Osteoblast (primary cell): ENCODE data around the gene C2orf76. TPM values are rescaled to one million over a fixed set of nuclear protein-coding genes. Genes with fewer than 3 reads are reported as not detected.
A peak's percentile ranks its signal among the peaks of the same experiment; 100 is the strongest.

Source experiments
- DNase-seq: peaks from one replicate; pipeline ENCODE4 v3.0.0; 2011; ENCODE audit warnings: low spot score, mixed read lengths; ENCODE audit not compliant: insufficient read length; ENCODE audit errors: missing footprints
- H2AFZ ChIP-seq: 2 replicates; pipeline ENCODE4 v1.6.0; 2011; ENCODE audit warnings: mild to moderate bottlenecking, low read length
- H3K27ac ChIP-seq: 2 replicates; pipeline ENCODE4 v1.5.1; 2011; ENCODE audit warnings: mild to moderate bottlenecking, low read depth, low read length, moderate library complexity
- H3K27me3 ChIP-seq: 2 replicates; pipeline ENCODE4 v1.6.0; 2012; ENCODE audit warnings: mild to moderate bottlenecking, control low read depth, inconsistent platforms, low read length, moderate library complexity; ENCODE audit not compliant: insufficient read depth
- H3K36me3 ChIP-seq: 2 replicates; pipeline ENCODE4 v1.5.1; 2011; ENCODE audit warnings: mild to moderate bottlenecking, low read length, control low read depth, moderate library complexity; ENCODE audit not compliant: insufficient read depth
- H3K4me1 ChIP-seq: 2 replicates; pipeline ENCODE4 v1.5.1; 2011; ENCODE audit warnings: mild to moderate bottlenecking, low read length, control low read depth, moderate library complexity; ENCODE audit not compliant: insufficient read depth
- H3K4me2 ChIP-seq: 2 replicates; pipeline ENCODE4 v1.6.0; 2011; ENCODE audit warnings: mild to moderate bottlenecking, low read length; ENCODE audit not compliant: insufficient read depth
- H3K4me3 ChIP-seq: fragments of 200-600 bp; sonication (generic); 3 replicates; pipeline ENCODE4 v1.5.1; 2012; ENCODE audit warnings: mild to moderate bottlenecking, low read length, inconsistent platforms; ENCODE audit not compliant: insufficient read depth
- H3K79me2 ChIP-seq: 2 replicates; pipeline ENCODE4 v1.6.0; 2012; ENCODE audit warnings: mild to moderate bottlenecking, low read length, control low read depth, inconsistent platforms; ENCODE audit not compliant: insufficient read depth
- H3K9me3 ChIP-seq: 2 replicates; pipeline ENCODE4 v1.5.1; 2011; ENCODE audit warnings: low read depth, low read length, control low read depth
- H4K20me1 ChIP-seq: 2 replicates; pipeline ENCODE4 v1.6.0; 2012; ENCODE audit warnings: mild to moderate bottlenecking, low read length, control low read depth; ENCODE audit not compliant: insufficient read depth
- total RNA-seq: library from RNA; depleted of rRNA; stranded (reverse); fragments of >200 nt; gene quantifications from 2 replicates; pipeline ENCODE4 v1.2.3, GENCODE V29; 2012
- TF ChIP-seq, protein P1 (sequence below): IDR thresholded peaks from 2 replicates; pipeline ENCODE4 v1.5.1; 2011; ENCODE audit warnings: mild to moderate bottlenecking, low read depth, low read length, moderate library complexity; ENCODE audit errors: extremely low read depth

Gene C2orf76
- total RNA-seq, 1 donor: 6.5 TPM

DNA sequence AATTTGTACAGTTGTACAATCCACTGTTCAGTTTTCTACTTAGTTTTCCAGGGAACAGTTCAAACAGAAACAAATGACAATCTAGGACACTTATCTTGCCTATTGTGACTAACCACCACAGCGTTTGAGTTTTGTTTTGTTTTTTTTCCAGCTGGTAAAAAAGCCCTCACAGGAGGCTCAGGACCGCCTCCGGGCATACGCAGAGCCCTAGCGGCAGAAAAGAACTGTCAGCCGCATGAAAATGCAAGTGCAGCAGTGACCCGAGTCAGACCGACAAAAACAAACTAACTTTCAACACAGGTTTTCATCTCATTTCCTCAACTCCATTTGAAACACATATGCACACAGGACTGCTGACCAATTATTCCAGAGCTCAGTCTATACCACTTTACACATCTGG, 74.4 kb downstream of the C2orf76 start:
- no peaks in the 10 kb centered on the region for H3K9me3 ChIP-seq
- DNase-seq: no peak
- H3K27me3 ChIP-seq: no peaks in the 10 kb centered on the region
- no peak overlapping the region for H3K27ac ChIP-seq
- no peaks in the 10 kb centered on the region for H4K20me1 ChIP-seq
- H3K36me3 ChIP-seq: no peaks in the 10 kb centered on the region
- H3K4me3 ChIP-seq: no peak overlapping the region
- no peaks in the 10 kb centered on the region for H3K4me1 ChIP-seq
- TF ChIP-seq, protein P1, sequence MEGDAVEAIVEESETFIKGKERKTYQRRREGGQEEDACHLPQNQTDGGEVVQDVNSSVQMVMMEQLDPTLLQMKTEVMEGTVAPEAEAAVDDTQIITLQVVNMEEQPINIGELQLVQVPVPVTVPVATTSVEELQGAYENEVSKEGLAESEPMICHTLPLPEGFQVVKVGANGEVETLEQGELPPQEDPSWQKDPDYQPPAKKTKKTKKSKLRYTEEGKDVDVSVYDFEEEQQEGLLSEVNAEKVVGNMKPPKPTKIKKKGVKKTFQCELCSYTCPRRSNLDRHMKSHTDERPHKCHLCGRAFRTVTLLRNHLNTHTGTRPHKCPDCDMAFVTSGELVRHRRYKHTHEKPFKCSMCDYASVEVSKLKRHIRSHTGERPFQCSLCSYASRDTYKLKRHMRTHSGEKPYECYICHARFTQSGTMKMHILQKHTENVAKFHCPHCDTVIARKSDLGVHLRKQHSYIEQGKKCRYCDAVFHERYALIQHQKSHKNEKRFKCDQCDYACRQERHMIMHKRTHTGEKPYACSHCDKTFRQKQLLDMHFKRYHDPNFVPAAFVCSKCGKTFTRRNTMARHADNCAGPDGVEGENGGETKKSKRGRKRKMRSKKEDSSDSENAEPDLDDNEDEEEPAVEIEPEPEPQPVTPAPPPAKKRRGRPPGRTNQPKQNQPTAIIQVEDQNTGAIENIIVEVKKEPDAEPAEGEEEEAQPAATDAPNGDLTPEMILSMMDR: peak; percentile 29
- no peaks in the 10 kb centered on the region for H3K79me2 ChIP-seq
- peak overlapping the region; percentile 50 for H3K4me2 ChIP-seq
- no peak overlapping the region for H2AFZ ChIP-seq

DNA sequence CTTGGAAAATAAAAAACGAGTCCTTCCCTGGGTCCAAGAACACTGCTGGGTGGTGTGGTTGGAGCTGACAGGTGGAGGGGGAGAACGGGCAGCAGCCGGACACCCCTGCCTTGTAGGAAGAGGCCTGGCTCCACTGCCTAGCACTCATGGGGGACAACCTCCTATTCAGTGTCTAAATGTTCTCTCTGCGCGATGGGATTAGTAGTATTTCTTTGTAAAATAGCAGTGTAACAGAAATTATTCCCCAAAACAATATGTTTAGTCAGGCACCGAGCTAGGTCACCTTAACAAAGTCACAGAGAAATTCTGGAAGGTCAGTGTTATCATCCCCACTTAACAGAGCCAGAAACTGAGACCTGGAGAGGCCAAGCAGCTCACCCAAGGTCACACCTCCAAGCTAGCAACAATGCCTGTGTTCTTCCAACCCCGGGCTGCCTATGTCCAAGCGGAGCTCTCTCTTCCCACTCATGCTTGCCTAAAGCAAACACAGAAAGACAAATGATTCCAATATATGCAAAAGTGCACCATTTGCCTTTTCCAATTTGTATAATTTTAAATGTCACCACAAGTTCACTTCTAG, 75.0 kb downstream of the C2orf76 start:
- H3K4me2 ChIP-seq: no peak overlapping the region
- H3K4me1 ChIP-seq: no peaks in the 10 kb centered on the region
- TF ChIP-seq, protein P1: no peak

DNA sequence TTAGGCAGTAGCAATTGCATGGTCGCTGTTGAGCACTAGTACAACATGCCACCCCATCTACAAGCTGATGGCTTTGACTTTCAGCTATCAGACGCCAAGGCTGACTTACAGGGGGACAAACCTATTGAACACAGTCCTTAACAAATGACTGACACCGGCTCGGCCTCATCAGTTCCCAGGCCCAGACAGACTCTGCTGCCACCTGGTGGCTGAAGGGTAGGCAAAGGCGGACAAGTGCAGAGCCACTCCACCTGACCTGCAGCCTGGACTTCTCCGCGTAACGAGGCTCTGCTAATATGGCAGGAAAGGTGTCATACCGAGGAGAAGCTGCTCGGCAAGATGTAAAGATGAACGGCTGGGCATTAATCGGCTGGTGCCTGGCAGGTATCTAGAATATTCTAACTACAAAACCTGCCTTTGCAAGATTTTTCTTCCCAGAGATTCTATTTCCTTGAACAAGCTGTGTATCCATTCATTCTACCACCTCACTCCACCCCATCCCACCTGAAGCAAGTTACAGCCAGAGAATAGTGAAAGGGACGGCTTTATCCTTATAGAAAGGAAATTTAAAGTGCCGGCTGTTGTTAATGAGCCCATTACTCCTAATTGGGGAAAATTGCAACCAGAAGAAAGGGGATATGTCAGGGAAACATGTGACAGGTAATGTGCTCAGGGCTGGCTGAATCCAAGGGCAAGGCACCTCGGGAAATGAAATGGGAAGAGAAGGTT, 75.6 kb downstream of the C2orf76 start:
- H3K4me1 ChIP-seq: no peaks in the 10 kb centered on the region
- no peaks in the 10 kb centered on the region for H3K9me3 ChIP-seq
- no peak overlapping the region for H2AFZ ChIP-seq
- H3K36me3 ChIP-seq: no peaks in the 10 kb centered on the region
- no peaks in the 10 kb centered on the region for H3K27me3 ChIP-seq
- no peaks in the 10 kb centered on the region for H4K20me1 ChIP-seq
- no peak overlapping the region for H3K4me3 ChIP-seq
- no peak overlapping the region for H3K4me2 ChIP-seq
- DNase-seq: peak; percentile 88
- TF ChIP-seq, protein P1: peak; percentile 79
- no peaks in the 10 kb centered on the region for H3K79me2 ChIP-seq
- no peak overlapping the region for H3K27ac ChIP-seq

More for the DNA sequence above, 75.0 kb downstream of the C2orf76 start:
- H3K79me2 ChIP-seq: no peaks in the 10 kb centered on the region
- H3K27ac ChIP-seq: no peak overlapping the region
- H4K20me1 ChIP-seq: no peaks in the 10 kb centered on the region
- H2AFZ ChIP-seq: no peak overlapping the region
- H3K27me3 ChIP-seq: no peaks in the 10 kb centered on the region
- no peak overlapping the region for H3K4me3 ChIP-seq
- H3K9me3 ChIP-seq: no peaks in the 10 kb centered on the region
- no peaks in the 10 kb centered on the region for H3K36me3 ChIP-seq
- peak; percentile 53 for DNase-seq

DNA sequence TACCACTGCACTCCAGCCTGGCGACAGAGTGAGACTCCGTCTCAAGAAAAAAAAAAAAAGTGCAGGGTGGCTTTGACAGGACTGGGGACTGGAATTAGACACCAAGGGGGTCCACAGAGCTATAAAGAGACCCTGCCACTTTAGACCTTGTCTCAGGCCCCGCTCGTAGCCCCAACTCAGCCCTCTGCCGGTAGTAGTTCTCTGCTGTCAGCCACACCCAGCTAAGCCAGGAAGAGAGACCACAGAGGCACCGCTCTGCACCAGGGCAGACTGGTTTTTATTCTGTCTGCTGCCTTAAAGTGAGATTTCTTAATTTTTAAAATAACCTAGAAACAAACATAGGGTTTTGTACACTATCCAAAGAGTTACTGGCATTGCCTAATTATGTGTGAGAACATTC, 77.0 kb downstream of the C2orf76 start:
- H3K4me1 ChIP-seq: no peaks in the 10 kb centered on the region
- H2AFZ ChIP-seq: no peak overlapping the region
- H3K36me3 ChIP-seq: no peaks in the 10 kb centered on the region
- no peaks in the 10 kb centered on the region for H4K20me1 ChIP-seq
- H3K27me3 ChIP-seq: no peaks in the 10 kb centered on the region
- no peaks in the 10 kb centered on the region for H3K9me3 ChIP-seq
- no peaks in the 10 kb centered on the region for H3K79me2 ChIP-seq
- no peak overlapping the region for H3K4me2 ChIP-seq
- DNase-seq: no peak
- TF ChIP-seq, protein P1: no peak
- H3K27ac ChIP-seq: no peak overlapping the region
- no peak overlapping the region for H3K4me3 ChIP-seq
